ENCODE results near the gene PDLIM4. TPM values are rescaled to one million over a fixed set of nuclear protein-coding genes. Genes with fewer than 3 reads are reported as not detected.

PDLIM4 gene
- total and polyA plus RNA-seq, 2 donors from 2014 or later, result 31.6 to 47.0 TPM

DNA sequence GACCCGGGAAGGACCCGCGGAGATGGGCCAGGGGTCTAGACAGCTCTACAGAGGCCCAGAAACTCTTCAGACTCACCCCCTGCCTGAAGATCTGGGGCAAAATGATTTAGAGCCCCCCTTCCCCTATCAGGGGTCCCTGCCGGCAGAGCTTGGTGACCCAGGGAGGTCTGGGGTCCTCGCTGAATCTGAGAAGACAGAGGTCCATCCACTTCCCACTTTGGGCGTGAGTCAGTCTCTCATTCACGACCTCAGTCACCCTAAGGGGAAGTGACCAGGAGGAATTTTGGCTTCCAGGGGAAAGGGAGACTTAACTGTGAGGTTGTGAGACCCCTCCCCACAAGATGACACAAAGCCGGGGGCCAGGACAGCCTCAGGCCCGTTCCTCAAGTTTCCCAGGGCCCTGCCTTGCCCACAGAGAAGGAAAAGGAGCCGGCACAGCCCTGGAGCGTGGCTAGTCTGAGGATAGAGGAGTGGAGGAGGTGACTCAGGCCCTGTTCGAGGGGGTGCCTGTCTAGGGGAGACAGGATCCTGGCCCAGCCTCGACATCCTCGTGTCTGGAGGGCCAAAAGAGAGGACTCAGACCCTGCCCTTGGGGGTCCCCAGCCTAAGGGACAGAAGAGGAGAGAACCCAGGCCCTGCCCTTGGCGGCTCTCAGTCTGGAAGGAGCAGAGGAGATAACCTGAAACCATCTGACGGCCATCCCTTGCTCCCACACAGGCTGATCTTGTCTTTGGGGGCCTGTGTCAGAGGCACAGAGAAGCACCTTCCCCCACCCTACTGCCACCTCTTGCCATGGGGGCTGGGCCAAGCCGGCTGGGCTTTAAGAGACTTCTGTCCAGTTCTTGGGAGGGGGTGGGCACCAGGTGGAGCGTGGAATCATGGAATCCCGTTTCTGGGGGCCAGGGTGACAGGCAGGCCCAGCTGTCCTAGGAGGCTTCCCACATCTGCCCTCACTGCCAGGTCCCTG is 889 bp downstream of the PDLIM4 start:
- peak overlapping the region; percentile 36 to 49 (median 38) for H3K4me3 ChIP-seq (ENCODE audit: low read length in 3 of 3)
- no peaks in the 10 kb centered on the region for H3K9me3 ChIP-seq (ENCODE audit: control insufficient read depth in 2 of 3, insufficient read depth in 1 of 3, low read length in 3 of 3)
- H3K27ac ChIP-seq (ENCODE audit: low read depth in 2 of 2, low read length in 2 of 2), result peak overlapping the region; percentile 71 to 80
- peak overlapping the region in 2 of 3 donors; percentile 29 to 33 for H3K9ac ChIP-seq (ENCODE audit: low read length in 3 of 3)
- DNase-seq, result peak in 2 of 5 donors; percentile 49 to 74
- peaks cover 0 to 10% (median 3%) of the 10 kb centered on the region in 3 donors for H3K36me3 ChIP-seq (ENCODE audit: control insufficient read depth in 2 of 3, insufficient read depth in 3 of 3, low read length in 3 of 3)
- H3K4me1 ChIP-seq (ENCODE audit: control insufficient read depth in 2 of 3, insufficient read depth in 2 of 3, low read depth in 1 of 3, low read length in 3 of 3), result peaks cover 0 to 36% (median 19%) of the 10 kb centered on the region in 3 donors
- FAIRE-seq, result no peak
- TF ChIP-seq, protein P1, sequence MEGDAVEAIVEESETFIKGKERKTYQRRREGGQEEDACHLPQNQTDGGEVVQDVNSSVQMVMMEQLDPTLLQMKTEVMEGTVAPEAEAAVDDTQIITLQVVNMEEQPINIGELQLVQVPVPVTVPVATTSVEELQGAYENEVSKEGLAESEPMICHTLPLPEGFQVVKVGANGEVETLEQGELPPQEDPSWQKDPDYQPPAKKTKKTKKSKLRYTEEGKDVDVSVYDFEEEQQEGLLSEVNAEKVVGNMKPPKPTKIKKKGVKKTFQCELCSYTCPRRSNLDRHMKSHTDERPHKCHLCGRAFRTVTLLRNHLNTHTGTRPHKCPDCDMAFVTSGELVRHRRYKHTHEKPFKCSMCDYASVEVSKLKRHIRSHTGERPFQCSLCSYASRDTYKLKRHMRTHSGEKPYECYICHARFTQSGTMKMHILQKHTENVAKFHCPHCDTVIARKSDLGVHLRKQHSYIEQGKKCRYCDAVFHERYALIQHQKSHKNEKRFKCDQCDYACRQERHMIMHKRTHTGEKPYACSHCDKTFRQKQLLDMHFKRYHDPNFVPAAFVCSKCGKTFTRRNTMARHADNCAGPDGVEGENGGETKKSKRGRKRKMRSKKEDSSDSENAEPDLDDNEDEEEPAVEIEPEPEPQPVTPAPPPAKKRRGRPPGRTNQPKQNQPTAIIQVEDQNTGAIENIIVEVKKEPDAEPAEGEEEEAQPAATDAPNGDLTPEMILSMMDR (IDR thresholded peaks at IDR 0.05; ENCODE audit: borderline replicate concordance, extremely low read depth, insufficient read depth), result no peak
- intact Hi-C loops (cut with DNase I), result no loop called here
- no peaks in the 10 kb centered on the region for H3K27me3 ChIP-seq (ENCODE audit: control insufficient read depth, insufficient read depth, low read length)

DNA sequence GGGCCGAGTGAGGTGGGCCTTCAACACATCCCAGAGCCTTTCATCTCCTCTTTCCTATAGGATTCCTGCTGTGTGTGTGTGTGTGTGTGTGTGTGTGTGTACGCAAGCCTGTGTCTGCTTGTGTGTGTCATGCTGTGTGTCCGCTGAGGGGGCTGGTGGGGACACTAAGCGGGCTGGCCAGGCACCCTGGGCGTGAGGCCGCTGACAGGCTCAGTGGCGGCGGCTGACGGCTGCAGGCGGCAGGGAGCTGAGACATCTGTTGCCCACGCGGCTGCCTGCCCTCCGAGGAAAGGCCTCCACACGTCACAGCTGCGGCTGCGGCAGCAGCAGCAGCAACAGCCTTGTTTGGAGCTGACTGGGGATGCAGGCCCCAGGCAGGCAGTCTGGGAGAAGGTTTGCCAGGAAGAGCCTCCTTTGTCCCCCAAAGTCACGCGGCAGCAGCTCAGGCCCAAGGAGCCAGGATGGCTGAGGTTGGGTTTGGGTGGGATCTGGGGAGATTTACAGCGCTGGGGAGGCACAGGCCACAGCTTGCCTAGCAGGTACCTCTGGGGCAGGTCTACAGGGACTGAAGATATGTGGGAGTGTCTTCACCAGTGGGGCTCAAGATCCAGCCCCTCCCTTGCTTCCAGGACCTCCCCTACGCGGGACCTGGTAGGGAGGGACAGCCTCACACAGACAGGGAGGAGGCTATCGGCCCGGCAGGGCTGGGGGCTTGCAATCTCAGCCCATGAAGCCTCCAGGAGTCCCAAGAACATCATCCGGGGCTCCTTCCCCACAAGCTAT is 1.8 kb downstream of the PDLIM4 start:
- peak overlapping the region in 1 of 3 donors; percentile 29 for H3K9ac ChIP-seq (ENCODE audit: low read length in 3 of 3)
- H3K27me3 ChIP-seq (ENCODE audit: control insufficient read depth, insufficient read depth, low read length), result no peaks in the 10 kb centered on the region
- DNase-seq (peak; percentile 73 to 93 (median 84)), FAIRE-seq (no peak)
- intact Hi-C loops (cut with DNase I), result no loop called here
- peaks cover 0 to 33% (median 21%) of the 10 kb centered on the region in 3 donors for H3K4me1 ChIP-seq (ENCODE audit: control insufficient read depth in 2 of 3, insufficient read depth in 2 of 3, low read depth in 1 of 3, low read length in 3 of 3)
- peak overlapping the region; percentile 71 to 80 for H3K27ac ChIP-seq (ENCODE audit: low read depth in 2 of 2, low read length in 2 of 2)
- H3K9me3 ChIP-seq (ENCODE audit: control insufficient read depth in 2 of 3, insufficient read depth in 1 of 3, low read length in 3 of 3), result no peaks in the 10 kb centered on the region
- TF ChIP-seq, protein P1 (IDR thresholded peaks at IDR 0.05; ENCODE audit: borderline replicate concordance, extremely low read depth, insufficient read depth), result no peak
- peak overlapping the region in 1 of 3 donors; percentile 38 for H3K4me3 ChIP-seq (ENCODE audit: low read length in 3 of 3)
- peaks cover 0 to 10% (median 3%) of the 10 kb centered on the region in 3 donors for H3K36me3 ChIP-seq (ENCODE audit: control insufficient read depth in 2 of 3, insufficient read depth in 3 of 3, low read length in 3 of 3)

DNA sequence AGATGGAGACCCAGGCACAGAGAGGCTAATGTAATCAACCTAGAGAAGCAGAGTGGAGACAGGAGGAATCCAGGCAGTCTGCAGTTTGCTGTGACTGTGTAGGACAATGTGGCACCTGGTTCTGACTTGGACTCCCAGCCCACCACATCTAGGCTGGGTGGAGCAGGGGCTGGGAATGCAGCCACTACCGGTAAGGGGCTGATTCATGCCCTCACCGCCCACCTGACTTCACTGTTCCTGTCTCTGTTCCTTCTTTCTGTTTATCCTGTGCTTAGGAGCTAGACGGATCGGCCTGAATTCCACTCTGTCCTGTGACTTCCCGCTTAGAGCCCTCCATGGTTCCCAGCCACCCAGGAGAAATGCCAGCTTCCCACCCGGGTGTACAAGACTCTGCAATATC is 2.6 kb downstream of the PDLIM4 start:
- FAIRE-seq, result no peak
- Histone ChIP-seq H3K27me3 (ENCODE audit: control insufficient read depth, insufficient read depth, low read length) (no peaks in the 10 kb centered on the region), H3K4me3 (ENCODE audit: low read length in 3 of 3) (no peak overlapping the region), H3K9me3 (ENCODE audit: control insufficient read depth in 2 of 3, insufficient read depth in 1 of 3, low read length in 3 of 3) (no peaks in the 10 kb centered on the region), H3K27ac (ENCODE audit: low read depth in 2 of 2, low read length in 2 of 2) (peak overlapping the region; percentile 26 to 80), H3K9ac (ENCODE audit: low read length in 3 of 3) (peak overlapping the region in 1 of 3 donors; percentile 23), H3K36me3 (ENCODE audit: control insufficient read depth in 2 of 3, insufficient read depth in 3 of 3, low read length in 3 of 3) (peaks cover 0 to 10% (median 3%) of the 10 kb centered on the region in 3 donors), H3K4me1 (ENCODE audit: control insufficient read depth in 2 of 3, insufficient read depth in 2 of 3, low read depth in 1 of 3, low read length in 3 of 3) (peaks cover 0 to 27% (median 20%) of the 10 kb centered on the region in 3 donors)
- TF ChIP-seq, protein P1 (IDR thresholded peaks at IDR 0.05; ENCODE audit: borderline replicate concordance, extremely low read depth, insufficient read depth), result no peak
- peak in 1 of 5 donors; percentile 78 for DNase-seq
- intact Hi-C loops (cut with DNase I), result no loop called here

All from kidney (tissue), 14 donors.